SK-N-SH treated with all-trans-retinoic acid at 6 μM for 48 hours (cell line): ENCODE measurements around the gene LILRB3.

Experiments
- ESRRG ChIP-seq: fragments of 250-450 bp; sonication (Bioruptor Pico); IDR thresholded peaks from 2 replicates; pipeline ENCODE4 v1.6.1; 2021; ENCODE audit warnings: mild to moderate bottlenecking
- OSR1 ChIP-seq: fragments of 250-450 bp; sonication (Bioruptor Pico); IDR thresholded peaks from 2 replicates; pipeline ENCODE4 v1.8.0; 2022; ENCODE audit warnings: moderate library complexity, mild to moderate bottlenecking, inconsistent platforms
- ZFP30 ChIP-seq: fragments of 450-650 bp; formaldehyde crosslinking; IDR thresholded peaks from 2 replicates; pipeline ENCODE4 v1.5.0; 2022; ENCODE audit warnings: mild to moderate bottlenecking, moderate library complexity
- ZNF70 ChIP-seq: fragments of 450-650 bp; formaldehyde crosslinking; IDR thresholded peaks from 2 replicates; pipeline ENCODE4 v1.5.0; 2020; ENCODE audit warnings: mild to moderate bottlenecking, moderate library complexity
- TF ChIP-seq, protein P1 (sequence below): fragments of 250-450 bp; sonication (Bioruptor Pico); IDR thresholded peaks from 2 replicates; pipeline ENCODE4 v1.5.1; 2020; ENCODE audit warnings: low read depth, mild to moderate bottlenecking, moderate library complexity

DNA sequence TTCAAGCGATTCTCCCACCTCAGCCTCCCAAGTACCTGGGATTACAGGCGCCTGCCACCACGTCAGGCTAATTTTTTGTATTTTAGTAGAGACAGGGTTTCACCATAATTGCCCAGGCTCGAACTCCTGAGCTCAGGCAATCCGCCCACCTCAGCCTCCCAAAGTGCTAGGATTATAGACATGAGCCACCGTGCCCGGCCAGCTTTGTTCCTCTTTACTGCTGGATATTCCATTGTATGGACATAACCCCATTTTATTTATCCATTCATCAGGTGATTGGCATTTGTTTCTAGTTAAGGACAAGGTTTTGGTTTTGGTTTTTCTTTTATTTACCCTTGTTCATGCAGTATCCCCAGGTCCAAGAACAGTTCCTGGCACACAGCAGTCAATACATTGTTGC is 26.3 kb downstream of the LILRB3 start:
- TF ChIP-seq, protein P1, sequence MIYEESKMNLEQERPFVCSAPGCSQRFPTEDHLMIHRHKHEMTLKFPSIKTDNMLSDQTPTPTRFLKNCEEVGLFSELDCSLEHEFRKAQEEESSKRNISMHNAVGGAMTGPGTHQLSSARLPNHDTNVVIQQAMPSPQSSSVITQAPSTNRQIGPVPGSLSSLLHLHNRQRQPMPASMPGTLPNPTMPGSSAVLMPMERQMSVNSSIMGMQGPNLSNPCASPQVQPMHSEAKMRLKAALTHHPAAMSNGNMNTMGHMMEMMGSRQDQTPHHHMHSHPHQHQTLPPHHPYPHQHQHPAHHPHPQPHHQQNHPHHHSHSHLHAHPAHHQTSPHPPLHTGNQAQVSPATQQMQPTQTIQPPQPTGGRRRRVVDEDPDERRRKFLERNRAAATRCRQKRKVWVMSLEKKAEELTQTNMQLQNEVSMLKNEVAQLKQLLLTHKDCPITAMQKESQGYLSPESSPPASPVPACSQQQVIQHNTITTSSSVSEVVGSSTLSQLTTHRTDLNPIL (CRISPR knock-in tag): no peak
- no peak for TF ChIP-seq ZFP30 (CRISPR knock-in tag)
- no peak for TF ChIP-seq ESRRG
- no peak for TF ChIP-seq OSR1 (CRISPR knock-in tag)
- TF ChIP-seq ZNF70 (CRISPR knock-in tag): no peak
